Measurements from ENCODE around the gene ZMIZ1.

GRCh38 chr10:79046326-79046725 is 22.4 kb upstream of the ZMIZ1 start:
- TF ChIP-seq CTCF (IDR thresholded peaks at IDR 0.05) (no peak), POLR2A (IDR thresholded peaks at IDR 0.05) (peak in 1 of 3 donors; percentile 34)

All from body of pancreas (tissue), 4 donors.